ENCODE data around the gene SRCIN1.
"Not testable (repeated sequence)": the region's sequence is repeated elsewhere in the genome, so short reads cannot be mapped to it uniquely, and the experiment has no call there.

The SRCIN1 gene

GRCh38 chr17:38492067-38493040 is 113.4 kb downstream of the SRCIN1 start:
- peak; percentile 70 for DNase-seq (ENCODE audit: insufficient read length, low spot score)
- not testable (repeated sequence) for FAIRE-seq

GRCh38 chr17:38491346-38492066 is 114.2 kb downstream of the SRCIN1 start:
- DNase-seq (ENCODE audit: insufficient read length, low spot score); FAIRE-seq: not testable (repeated sequence)

- not testable (repeated sequence) for DNase-seq (ENCODE audit: insufficient read length, low spot score); FAIRE-seq
Measured at GRCh38 chr17:38489774-38490173, 116.0 kb downstream of the SRCIN1 start.

GRCh38 chr17:38485681-38486298 is 120.0 kb downstream of the SRCIN1 start:
- not testable (repeated sequence) for DNase-seq (ENCODE audit: insufficient read length, low spot score); FAIRE-seq

GRCh38 chr17:38485146-38485468 is 120.6 kb downstream of the SRCIN1 start:
- no peak for DNase-seq (ENCODE audit: insufficient read length, low spot score)
- FAIRE-seq = no peak

- DNase-seq (ENCODE audit: insufficient read length, low spot score) = peak; percentile 62
- not testable (repeated sequence) for FAIRE-seq
Measured at GRCh38 chr17:38484242-38485145, 121.3 kb downstream of the SRCIN1 start.

GRCh38 chr17:38482700-38483043 is 123.1 kb downstream of the SRCIN1 start:
- not testable (repeated sequence) for FAIRE-seq; DNase-seq (ENCODE audit: insufficient read length, low spot score)

- not testable (repeated sequence) for DNase-seq (ENCODE audit: insufficient read length, low spot score); FAIRE-seq
Measured at GRCh38 chr17:38482039-38482699, 123.6 kb downstream of the SRCIN1 start.

Measured in HTR-8/SVneo (cell line).